ENCODE measurements around the gene PDAP1.
"Not testable (repeated sequence)": the region's sequence is repeated elsewhere in the genome, so short reads cannot be mapped to it uniquely, and the experiment has no call there.

PDAP1 gene

GRCh38 chr7:99379043-99379577 lies 29.3 kb downstream of the PDAP1 start:
- no peak for DNase-seq (ENCODE audit: low read depth)

- DNase-seq (ENCODE audit: low read depth) = peak; percentile 44
Measured at GRCh38 chr7:99375070-99375807, 33.2 kb downstream of the PDAP1 start.

GRCh38 chr7:99374111-99375064 lies 34.0 kb downstream of the PDAP1 start, which contains the start of gene ARPC1B:
Gene ARPC1B (plus strand): TSS chr7:99374730. CDS start chr7:99385715, 10,985 bp downstream.
- DNase-seq (ENCODE audit: low read depth) = peak; percentile 78

GRCh38 chr7:99373091-99374066 lies 35.0 kb downstream of the PDAP1 start:
- DNase-seq (ENCODE audit: low read depth) = no peak

- DNase-seq (ENCODE audit: low read depth) = no peak
Measured at GRCh38 chr7:99372275-99373090, 35.9 kb downstream of the PDAP1 start.

GRCh38 chr7:99371376-99371920 lies 36.9 kb downstream of the PDAP1 start:
- no peak for DNase-seq (ENCODE audit: low read depth)

- DNase-seq (ENCODE audit: low read depth) = no peak
Measured at GRCh38 chr7:99369767-99370391, 38.5 kb downstream of the PDAP1 start.

- no peak for DNase-seq (ENCODE audit: low read depth)
Measured at GRCh38 chr7:99368750-99369389, 39.5 kb downstream of the PDAP1 start.

- DNase-seq (ENCODE audit: low read depth) = no peak
Measured at GRCh38 chr7:99366646-99367045, 41.8 kb downstream of the PDAP1 start.

GRCh38 chr7:99365318-99366141 lies 42.9 kb downstream of the PDAP1 start:
- peak; percentile 54 for DNase-seq (ENCODE audit: low read depth)

- no peak for DNase-seq (ENCODE audit: low read depth)
Measured at GRCh38 chr7:99363286-99363685, 45.1 kb downstream of the PDAP1 start.

GRCh38 chr7:99362801-99363200 lies 45.6 kb downstream of the PDAP1 start:
- DNase-seq (ENCODE audit: low read depth) = no peak

- no peak for DNase-seq (ENCODE audit: low read depth)
Measured at GRCh38 chr7:99359465-99360154, 48.8 kb downstream of the PDAP1 start.

GRCh38 chr7:99358521-99358920 lies 49.9 kb downstream of the PDAP1 start:
- not testable (repeated sequence) for DNase-seq (ENCODE audit: low read depth)

GRCh38 chr7:99357701-99358490 lies 50.5 kb downstream of the PDAP1 start:
- DNase-seq (ENCODE audit: low read depth) = no peak

GRCh38 chr7:99355098-99355497 lies 53.3 kb downstream of the PDAP1 start:
- no peak for DNase-seq (ENCODE audit: low read depth)

GRCh38 chr7:99352247-99352646 lies 56.1 kb downstream of the PDAP1 start:
- no peak for DNase-seq (ENCODE audit: low read depth)

All from activated gamma-delta T cell treated with anti-CD3 and anti-CD28 coated beads, Interleukin-2, amount 50 U/mL, for 16 hours (primary cell).